Measurements from ENCODE around the gene SARS1.

DNA sequence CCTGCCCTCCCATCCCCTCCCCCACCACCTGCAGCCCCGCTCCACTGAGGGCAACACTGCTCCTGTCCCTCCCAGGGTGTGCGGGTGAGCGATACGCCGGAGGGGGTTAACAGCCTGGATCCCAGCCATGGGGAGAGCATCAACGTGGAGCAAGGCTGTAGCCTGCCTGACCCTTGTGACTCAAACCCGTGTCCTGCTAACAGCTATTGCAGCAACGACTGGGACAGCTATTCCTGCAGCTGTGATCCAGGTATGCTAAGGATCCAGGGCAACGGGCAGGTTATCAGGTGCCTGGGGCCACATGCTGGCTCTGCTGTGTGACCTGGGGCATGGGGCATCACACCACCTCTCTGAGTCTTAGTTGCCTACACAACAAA is 50.6 kb downstream of the SARS1 start:
- TF ChIP-seq, protein P1, sequence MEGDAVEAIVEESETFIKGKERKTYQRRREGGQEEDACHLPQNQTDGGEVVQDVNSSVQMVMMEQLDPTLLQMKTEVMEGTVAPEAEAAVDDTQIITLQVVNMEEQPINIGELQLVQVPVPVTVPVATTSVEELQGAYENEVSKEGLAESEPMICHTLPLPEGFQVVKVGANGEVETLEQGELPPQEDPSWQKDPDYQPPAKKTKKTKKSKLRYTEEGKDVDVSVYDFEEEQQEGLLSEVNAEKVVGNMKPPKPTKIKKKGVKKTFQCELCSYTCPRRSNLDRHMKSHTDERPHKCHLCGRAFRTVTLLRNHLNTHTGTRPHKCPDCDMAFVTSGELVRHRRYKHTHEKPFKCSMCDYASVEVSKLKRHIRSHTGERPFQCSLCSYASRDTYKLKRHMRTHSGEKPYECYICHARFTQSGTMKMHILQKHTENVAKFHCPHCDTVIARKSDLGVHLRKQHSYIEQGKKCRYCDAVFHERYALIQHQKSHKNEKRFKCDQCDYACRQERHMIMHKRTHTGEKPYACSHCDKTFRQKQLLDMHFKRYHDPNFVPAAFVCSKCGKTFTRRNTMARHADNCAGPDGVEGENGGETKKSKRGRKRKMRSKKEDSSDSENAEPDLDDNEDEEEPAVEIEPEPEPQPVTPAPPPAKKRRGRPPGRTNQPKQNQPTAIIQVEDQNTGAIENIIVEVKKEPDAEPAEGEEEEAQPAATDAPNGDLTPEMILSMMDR (IDR thresholded peaks at IDR 0.05; ENCODE audit: insufficient read depth, low read length) = no peak
- TF ChIP-seq, protein P2, sequence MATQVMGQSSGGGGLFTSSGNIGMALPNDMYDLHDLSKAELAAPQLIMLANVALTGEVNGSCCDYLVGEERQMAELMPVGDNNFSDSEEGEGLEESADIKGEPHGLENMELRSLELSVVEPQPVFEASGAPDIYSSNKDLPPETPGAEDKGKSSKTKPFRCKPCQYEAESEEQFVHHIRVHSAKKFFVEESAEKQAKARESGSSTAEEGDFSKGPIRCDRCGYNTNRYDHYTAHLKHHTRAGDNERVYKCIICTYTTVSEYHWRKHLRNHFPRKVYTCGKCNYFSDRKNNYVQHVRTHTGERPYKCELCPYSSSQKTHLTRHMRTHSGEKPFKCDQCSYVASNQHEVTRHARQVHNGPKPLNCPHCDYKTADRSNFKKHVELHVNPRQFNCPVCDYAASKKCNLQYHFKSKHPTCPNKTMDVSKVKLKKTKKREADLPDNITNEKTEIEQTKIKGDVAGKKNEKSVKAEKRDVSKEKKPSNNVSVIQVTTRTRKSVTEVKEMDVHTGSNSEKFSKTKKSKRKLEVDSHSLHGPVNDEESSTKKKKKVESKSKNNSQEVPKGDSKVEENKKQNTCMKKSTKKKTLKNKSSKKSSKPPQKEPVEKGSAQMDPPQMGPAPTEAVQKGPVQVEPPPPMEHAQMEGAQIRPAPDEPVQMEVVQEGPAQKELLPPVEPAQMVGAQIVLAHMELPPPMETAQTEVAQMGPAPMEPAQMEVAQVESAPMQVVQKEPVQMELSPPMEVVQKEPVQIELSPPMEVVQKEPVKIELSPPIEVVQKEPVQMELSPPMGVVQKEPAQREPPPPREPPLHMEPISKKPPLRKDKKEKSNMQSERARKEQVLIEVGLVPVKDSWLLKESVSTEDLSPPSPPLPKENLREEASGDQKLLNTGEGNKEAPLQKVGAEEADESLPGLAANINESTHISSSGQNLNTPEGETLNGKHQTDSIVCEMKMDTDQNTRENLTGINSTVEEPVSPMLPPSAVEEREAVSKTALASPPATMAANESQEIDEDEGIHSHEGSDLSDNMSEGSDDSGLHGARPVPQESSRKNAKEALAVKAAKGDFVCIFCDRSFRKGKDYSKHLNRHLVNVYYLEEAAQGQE (IDR thresholded peaks at IDR 0.05; ENCODE audit: insufficient replicate concordance, low read depth) = no peak
- no peak for TF ChIP-seq GABPA (IDR thresholded peaks at IDR 0.05; ENCODE audit: low read depth)
- TF ChIP-seq POLR2AphosphoS5 (IDR thresholded peaks at IDR 0.05; ENCODE audit: low read depth) = no peak

Measured in HL-60 (cell line).